Measurements from ENCODE around the gene LSM2.
A peak's percentile ranks its signal among the peaks of the same experiment; 100 is the strongest.

Gene LSM2

GRCh38 chr6:31834367-31835250 is 27.8 kb upstream of the LSM2 start:
- no peak for TF ChIP-seq CTCF (IDR thresholded peaks at IDR 0.05; ENCODE audit: low read depth, low read length)
- peak overlapping the region; percentile 78 to 97 for H3K4me3 ChIP-seq (replicated peaks in 1 of 2; ENCODE audit: low read depth in 2 of 2, low read length in 2 of 2)
- DNase-seq (ENCODE audit: low read depth in 2 of 2): peak; percentile 90 to 91

- no peak for DNase-seq (ENCODE audit: low read depth in 2 of 2)
- no peak overlapping the region for H3K4me3 ChIP-seq (replicated peaks in 1 of 2; ENCODE audit: low read depth in 2 of 2, low read length in 2 of 2)
- TF ChIP-seq CTCF (IDR thresholded peaks at IDR 0.05; ENCODE audit: low read depth, low read length): no peak
These were observed 24.8 kb upstream of the LSM2 start for GRCh38 chr6:31831350-31832215.

- no peak for DNase-seq (ENCODE audit: low read depth in 2 of 2)
- peak overlapping the region; percentile 64 to 73 for H3K4me3 ChIP-seq (replicated peaks in 1 of 2; ENCODE audit: low read depth in 2 of 2, low read length in 2 of 2)
- TF ChIP-seq CTCF (IDR thresholded peaks at IDR 0.05; ENCODE audit: low read depth, low read length): no peak
These were observed 24.1 kb upstream of the LSM2 start for GRCh38 chr6:31830886-31831335.

GRCh38 chr6:31829633-31830283 is 23.0 kb upstream of the LSM2 start:
- peak; percentile 59 to 72 for DNase-seq (ENCODE audit: low read depth in 2 of 2)
- H3K4me3 ChIP-seq (replicated peaks in 1 of 2; ENCODE audit: low read depth in 2 of 2, low read length in 2 of 2): peak overlapping the region; percentile 64 to 73

GRCh38 chr6:31827286-31828079 is 20.7 kb upstream of the LSM2 start, which contains the start of gene HSPA1B:
HSPA1B (plus strand) TSS chr6:31827738; CDS start chr6:31827951, 213 bp downstream.
- DNase-seq (ENCODE audit: low read depth in 2 of 2): peak; percentile 100
- H3K4me3 ChIP-seq (replicated peaks in 1 of 2; ENCODE audit: low read depth in 2 of 2, low read length in 2 of 2): peak within 1 kb of the TSS; percentile 73 to 78
- TF ChIP-seq CTCF (IDR thresholded peaks at IDR 0.05; ENCODE audit: low read depth, low read length): no peak

More at GRCh38 chr6:31829633-31830283, 23.0 kb upstream of the LSM2 start:
- TF ChIP-seq CTCF (IDR thresholded peaks at IDR 0.05; ENCODE audit: low read depth, low read length): peak; percentile 8
